ENCODE measurements around the gene DCDC1. TPM values are rescaled to one million over a fixed set of nuclear protein-coding genes. Genes with fewer than 3 reads are reported as not detected.
A peak's percentile ranks its signal among the peaks of the same experiment; 100 is the strongest.

The DCDC1 gene, protein sequence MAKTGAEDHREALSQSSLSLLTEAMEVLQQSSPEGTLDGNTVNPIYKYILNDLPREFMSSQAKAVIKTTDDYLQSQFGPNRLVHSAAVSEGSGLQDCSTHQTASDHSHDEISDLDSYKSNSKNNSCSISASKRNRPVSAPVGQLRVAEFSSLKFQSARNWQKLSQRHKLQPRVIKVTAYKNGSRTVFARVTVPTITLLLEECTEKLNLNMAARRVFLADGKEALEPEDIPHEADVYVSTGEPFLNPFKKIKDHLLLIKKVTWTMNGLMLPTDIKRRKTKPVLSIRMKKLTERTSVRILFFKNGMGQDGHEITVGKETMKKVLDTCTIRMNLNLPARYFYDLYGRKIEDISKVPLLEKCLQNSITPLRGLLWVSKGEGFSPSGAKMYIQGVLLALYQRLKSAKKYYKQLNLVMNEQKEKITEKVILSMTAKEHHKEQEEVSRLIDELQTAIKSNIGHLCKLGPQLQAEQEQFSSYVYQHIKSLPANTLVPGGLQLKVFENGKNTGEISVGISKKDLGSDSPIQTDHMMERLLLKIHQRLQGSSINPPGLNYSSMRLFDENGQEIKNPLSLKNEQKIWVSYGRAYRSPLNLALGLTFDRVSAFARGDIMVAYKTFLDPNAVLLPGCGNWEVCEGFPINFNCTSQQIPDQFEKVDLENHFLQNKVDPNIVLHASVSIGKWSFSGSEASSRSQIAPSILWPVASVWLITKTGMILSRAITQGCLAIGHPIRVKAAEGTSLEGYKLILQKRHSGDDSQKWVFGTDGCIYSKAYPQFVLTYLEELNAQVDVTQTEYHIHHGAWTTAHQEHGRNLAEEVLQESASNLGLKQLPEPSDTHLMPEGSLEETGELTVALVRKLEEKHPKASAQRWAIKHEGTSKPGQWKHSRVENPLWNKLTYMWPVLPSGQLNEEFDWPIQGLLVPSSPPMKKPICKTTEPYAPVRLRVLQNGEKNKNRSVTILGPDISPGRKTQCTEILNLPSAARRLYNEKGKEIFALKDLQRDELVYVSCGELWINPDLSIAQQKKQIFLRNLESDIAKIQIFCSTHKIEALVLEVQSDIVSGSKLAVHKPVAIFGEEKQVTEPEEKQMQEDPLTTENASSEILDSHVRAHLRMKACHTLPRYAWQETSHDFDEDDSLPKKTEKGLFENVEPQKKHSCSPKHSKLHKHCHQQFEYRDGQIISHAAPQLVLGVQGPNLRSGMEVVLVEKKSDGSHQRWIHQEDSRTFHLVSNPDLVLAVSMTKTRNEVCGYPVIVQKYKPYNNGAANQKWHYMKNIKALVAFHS (N-terminal part only)
- 1.5 TPM for total RNA-seq (2021; ENCODE audit: unreplicated experiment)
- polyA plus RNA-seq (2012), result 0.09 and 0.10 TPM in 2 replicates
- percentile 27 among the genes with signal in this experiment for Bru-seq, nascent RNA
- BruChase-seq, experiment 1, labeled RNA remaining after a 6-hour chase, result percentile 17 among the genes with signal in this experiment
- BruChase-seq, experiment 2, labeled RNA remaining after a 2-hour chase, result percentile 30 among the genes with signal in this experiment
- long read RNA-seq, result 0 reads

DNA sequence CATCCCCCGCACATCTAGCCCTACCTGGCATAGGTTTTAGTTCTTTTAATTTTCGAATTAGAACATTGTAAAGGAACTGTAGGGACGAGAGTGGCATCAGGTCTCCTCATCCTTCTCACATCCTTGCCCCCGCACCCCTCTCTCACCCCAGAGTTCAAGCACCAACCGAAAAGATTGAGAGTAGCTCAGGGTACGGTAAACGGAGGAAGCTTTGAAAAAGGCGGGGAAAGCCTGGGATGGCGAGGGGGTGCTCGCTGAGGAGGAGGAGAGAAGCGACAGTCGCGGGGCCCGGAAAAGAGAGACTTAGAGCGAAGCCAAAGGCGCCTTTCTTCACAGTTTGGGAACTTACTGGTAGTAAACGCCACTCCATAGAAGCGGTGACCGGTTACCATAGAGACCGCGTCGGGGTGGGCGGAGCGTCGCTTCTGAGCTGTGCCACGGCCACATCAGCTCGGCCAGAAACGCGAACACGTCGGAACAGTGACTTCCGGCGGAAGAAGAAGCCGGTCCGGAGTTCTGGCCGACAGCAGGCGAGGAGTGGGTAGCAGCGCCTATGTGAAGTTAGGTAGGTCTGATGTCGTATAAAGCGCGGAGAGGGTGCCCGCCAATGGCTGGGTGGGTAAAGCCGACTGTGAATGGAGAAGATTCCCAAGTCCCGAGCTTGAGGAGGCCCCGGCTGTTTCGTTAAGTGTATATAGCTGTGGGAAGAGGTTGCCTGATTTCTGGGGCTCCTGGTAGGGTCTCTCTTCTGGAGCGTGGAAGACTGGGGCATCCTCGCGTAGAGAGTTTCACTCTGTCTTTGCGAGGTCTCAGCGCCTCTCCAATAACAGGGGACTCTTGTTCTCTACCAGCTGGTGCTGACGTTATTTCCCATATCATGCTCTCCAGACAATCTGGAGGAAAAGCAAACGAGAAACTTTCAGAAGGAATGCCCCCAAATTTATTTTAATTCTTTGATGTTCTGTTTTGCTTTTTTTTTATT is at the start of gene DCDC1, which contains the start of gene DNAJC24:
DCDC1 (minus strand) TSS at position 392 of the 982 bp plus-strand sequence. CDS start 41,459 bp downstream, outside the sequence.
DNAJC24 (plus strand) TSS at position 513 of the 982 bp plus-strand sequence. CDS start 889 bp downstream, outside the sequence.
- ChIA-PET POLR2A (interaction anchor here (0.9 kb wide), 1 partner anchor 55 kb away, joined by 3 read pairs; no protein-coding TSS in a partner anchor), RAD21 (ENCODE audit: low non-redundant PET in 1 of 2, low total read pairs in 2 of 2, uncharacterized antibody in 2 of 2, unreplicated experiment in 2 of 2) (no interaction called here), CTCF (interaction anchor here (0.9 to 1.2 kb wide), 2 partner anchors 262 to 806 kb away, joined by 3 to 4 read pairs; no protein-coding TSS in a partner anchor)
- TSS peak; percentile 77 for BruUV-seq (replicated peaks)
- Histone ChIP-seq H3K9me3 (ENCODE audit: control insufficient read depth in 1 of 2, insufficient read depth in 1 of 2, low read depth in 1 of 2, low read length in 2 of 2) (no peaks in the 10 kb centered on the region), H3K36me3 (ENCODE audit: control insufficient read depth in 1 of 2, insufficient read depth in 2 of 2, low read length in 2 of 2) (no peaks in the 10 kb centered on the region), H3K27ac (ENCODE audit: low read depth, low read length) (peak within 1 kb of the TSS; percentile 54), H3K4me1 (ENCODE audit: control insufficient read depth in 1 of 2, insufficient read depth in 2 of 2, low read length in 2 of 2) (peaks cover 4 to 12% of the 10 kb centered on the region in 2 experiments; a peak in 1 of 4 replicates), H4K20me1 (ENCODE audit: insufficient read depth) (no peaks in the 10 kb centered on the region), H3K79me2 (ENCODE audit: insufficient read depth, low read length) (peaks cover 23% of the 10 kb centered on the region), H2AFZ (ENCODE audit: low read depth, low read length, poor library complexity, severe bottlenecking) (peak within 1 kb of the TSS; percentile 100), H3K4me3 (replicated peaks in 1 of 2; ENCODE audit: low read depth in 1 of 2, low read length in 2 of 2) (peak within 1 kb of the TSS; percentile 81 to 87), H3K27me3 (ENCODE audit: insufficient read depth, low read length) (no peaks in the 10 kb centered on the region), H3K9me2 (ENCODE audit: insufficient read depth) (no peaks in the 10 kb centered on the region), H3K9ac (ENCODE audit: low read length) (peak within 1 kb of the TSS; percentile 83), H3K4me2 (ENCODE audit: low read length) (peak within 1 kb of the TSS; percentile 98)
- intact Hi-C loops (cut with micrococcal nuclease), result no loop called here
- DNase-seq (ENCODE audit: low read depth, low spot score), result peak; percentile 88
- ATAC-seq, result peak; percentile 97
- TF ChIP-seq ELF1 (IDR thresholded peaks at IDR 0.05; ENCODE audit: borderline replicate concordance, low read depth), result peak; percentile 34; the same call in 1 of the 2 replicates
- peak; percentile 91 for TF ChIP-seq CBX3 (IDR thresholded peaks at IDR 0.05; ENCODE audit: low read depth)
- no peak for TF ChIP-seq EZH2 (IDR thresholded peaks at IDR 0.05)
- TF ChIP-seq, protein P1, sequence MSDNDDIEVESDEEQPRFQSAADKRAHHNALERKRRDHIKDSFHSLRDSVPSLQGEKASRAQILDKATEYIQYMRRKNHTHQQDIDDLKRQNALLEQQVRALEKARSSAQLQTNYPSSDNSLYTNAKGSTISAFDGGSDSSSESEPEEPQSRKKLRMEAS (IDR thresholded peaks at IDR 0.05), result peak; percentile 76
- TF ChIP-seq SIN3A (IDR thresholded peaks at IDR 0.05; ENCODE audit: low read depth), result peak; percentile 92
- TF ChIP-seq POLR2AphosphoS5 (IDR thresholded peaks at IDR 0.05; ENCODE audit: low read depth, low read length), result peak; percentile 95
- no peak for TF ChIP-seq JUND (IDR thresholded peaks at IDR 0.05)
- TF ChIP-seq POLR2A (IDR thresholded peaks at IDR 0.05; ENCODE audit: borderline replicate concordance, extremely low read depth, insufficient read depth, insufficient read length), result peak; percentile 85
- TF ChIP-seq FOSL1 (IDR thresholded peaks at IDR 0.05; ENCODE audit: low read depth), result no peak
- TF ChIP-seq EZH2phosphoT487 (IDR thresholded peaks at IDR 0.05; ENCODE audit: borderline replicate concordance), result no peak
- TF ChIP-seq, protein P2, sequence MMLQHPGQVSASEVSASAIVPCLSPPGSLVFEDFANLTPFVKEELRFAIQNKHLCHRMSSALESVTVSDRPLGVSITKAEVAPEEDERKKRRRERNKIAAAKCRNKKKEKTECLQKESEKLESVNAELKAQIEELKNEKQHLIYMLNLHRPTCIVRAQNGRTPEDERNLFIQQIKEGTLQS (IDR thresholded peaks at IDR 0.05), result no peak
- TF ChIP-seq, protein P3, sequence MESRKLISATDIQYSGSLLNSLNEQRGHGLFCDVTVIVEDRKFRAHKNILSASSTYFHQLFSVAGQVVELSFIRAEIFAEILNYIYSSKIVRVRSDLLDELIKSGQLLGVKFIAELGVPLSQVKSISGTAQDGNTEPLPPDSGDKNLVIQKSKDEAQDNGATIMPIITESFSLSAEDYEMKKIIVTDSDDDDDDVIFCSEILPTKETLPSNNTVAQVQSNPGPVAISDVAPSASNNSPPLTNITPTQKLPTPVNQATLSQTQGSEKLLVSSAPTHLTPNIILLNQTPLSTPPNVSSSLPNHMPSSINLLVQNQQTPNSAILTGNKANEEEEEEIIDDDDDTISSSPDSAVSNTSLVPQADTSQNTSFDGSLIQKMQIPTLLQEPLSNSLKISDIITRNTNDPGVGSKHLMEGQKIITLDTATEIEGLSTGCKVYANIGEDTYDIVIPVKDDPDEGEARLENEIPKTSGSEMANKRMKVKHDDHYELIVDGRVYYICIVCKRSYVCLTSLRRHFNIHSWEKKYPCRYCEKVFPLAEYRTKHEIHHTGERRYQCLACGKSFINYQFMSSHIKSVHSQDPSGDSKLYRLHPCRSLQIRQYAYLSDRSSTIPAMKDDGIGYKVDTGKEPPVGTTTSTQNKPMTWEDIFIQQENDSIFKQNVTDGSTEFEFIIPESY (IDR thresholded peaks at IDR 0.05; ENCODE audit: extremely low read depth, insufficient replicate concordance, low read length), result no peak
- no peak for TF ChIP-seq RAD21 (IDR thresholded peaks at IDR 0.05; ENCODE audit: low read depth)
- peak; percentile 73 for TF ChIP-seq SRF (IDR thresholded peaks at IDR 0.05; ENCODE audit: low read depth)
- peak; percentile 49 for TF ChIP-seq TCF7L2 (IDR thresholded peaks at IDR 0.05; ENCODE audit: borderline replicate concordance, extremely low read depth, insufficient read depth, insufficient read length)
- TF ChIP-seq YY1 (IDR thresholded peaks at IDR 0.05; ENCODE audit: extremely low read depth, insufficient replicate concordance, low read depth, low read length), result peak; percentile 77
- no peak; the same call in 1 of the 2 replicates for TF ChIP-seq ZFX (IDR thresholded peaks at IDR 0.05)
- TF ChIP-seq EGR1 (IDR thresholded peaks at IDR 0.05; ENCODE audit: low read depth), result peak; percentile 76

All from HCT116 (cell line).